ENCODE results near the gene ALK.
A peak's percentile ranks its signal among the peaks of the same experiment; 100 is the strongest.

The ALK gene

DNA sequence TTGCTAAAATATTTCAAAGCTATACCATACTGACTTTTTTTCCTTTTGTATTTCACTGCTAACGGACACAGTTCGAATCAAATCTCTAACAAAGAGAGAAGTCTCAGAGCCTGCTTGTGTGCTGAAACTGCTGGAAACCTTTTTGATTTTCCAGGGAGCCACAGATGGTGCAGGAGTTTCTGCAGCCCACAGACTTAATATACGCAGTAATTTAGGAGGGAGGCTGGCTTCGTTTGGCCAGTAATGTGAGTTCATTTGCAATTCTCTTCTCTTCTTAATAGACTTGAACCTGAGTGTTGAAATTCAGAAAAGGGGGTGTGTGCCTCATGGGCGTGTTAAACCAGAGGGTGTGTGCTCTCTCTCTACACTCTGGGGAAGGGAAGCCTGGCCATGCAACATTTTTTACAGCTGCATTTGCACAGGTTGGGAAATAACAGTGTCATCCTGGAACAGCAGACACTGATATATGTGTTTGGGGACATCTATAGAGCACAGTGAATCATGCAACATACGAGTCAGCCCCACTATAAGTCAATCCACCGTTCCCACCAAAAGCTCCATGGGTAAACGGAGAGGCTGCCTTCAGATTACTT is 473.2 kb downstream of the ALK start:
- no peak for DNase-seq (ENCODE audit: low read depth)

DNA sequence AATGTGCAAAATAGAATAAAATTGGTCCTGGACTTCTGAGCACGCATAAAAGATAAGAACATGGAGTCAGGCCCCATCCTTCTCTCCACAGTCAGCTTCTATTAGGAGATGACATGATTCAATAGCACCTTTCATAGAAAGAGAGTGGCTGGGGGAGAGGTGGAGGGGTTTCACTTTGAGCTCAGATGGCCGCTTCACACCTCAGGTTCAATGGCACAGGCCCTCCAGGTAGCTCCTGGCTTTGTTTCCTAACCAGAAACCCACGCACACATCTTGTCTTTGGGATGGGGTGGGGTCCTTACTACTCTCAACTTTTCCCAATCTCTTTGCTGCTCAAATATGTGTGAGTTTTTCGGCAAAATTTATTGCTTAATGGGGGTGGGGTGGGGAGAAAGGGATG is 473.9 kb downstream of the ALK start:
- no peak for DNase-seq (ENCODE audit: low read depth)

DNA sequence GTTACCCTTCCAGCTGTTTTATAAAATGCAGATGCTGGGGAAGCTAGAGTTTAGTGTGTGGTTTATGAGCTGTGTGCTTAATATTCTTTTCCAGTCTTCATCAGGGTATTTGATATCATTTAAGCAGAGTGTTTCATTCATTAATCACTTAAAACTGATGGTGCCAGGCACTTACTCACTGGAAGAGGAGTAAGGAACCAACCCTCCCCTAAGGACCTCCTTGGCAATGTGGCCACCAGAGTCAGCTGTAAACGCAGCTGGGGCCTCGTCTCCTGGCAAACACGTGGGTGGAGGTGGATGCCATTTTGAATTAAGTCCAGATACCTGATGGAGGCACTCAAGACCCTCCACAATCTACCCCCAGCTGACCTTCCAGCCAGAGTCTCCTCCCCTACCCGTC is 474.5 kb downstream of the ALK start:
- peak; percentile 17 for DNase-seq (ENCODE audit: low read depth)

DNA sequence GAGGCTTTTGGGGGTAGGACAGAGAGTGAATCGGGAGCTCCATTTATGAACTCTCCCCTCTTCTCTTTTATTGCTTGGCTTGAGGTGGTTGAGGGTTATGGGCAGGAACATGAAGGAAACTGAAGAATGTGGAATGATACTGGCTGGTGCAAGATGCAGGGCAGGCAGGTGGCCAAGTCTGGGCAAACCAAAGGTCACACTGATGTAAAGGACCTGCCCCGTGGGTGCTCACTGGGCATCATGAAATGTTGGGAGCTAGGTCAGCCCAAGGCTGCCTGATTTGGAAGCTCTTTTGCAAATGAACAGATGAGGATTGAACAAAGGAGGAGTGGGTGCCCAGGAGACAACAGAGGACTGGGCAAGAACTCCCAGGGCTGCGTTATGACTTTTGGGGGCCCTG is 477.2 kb downstream of the ALK start:
- DNase-seq (ENCODE audit: low read depth): no peak

DNA sequence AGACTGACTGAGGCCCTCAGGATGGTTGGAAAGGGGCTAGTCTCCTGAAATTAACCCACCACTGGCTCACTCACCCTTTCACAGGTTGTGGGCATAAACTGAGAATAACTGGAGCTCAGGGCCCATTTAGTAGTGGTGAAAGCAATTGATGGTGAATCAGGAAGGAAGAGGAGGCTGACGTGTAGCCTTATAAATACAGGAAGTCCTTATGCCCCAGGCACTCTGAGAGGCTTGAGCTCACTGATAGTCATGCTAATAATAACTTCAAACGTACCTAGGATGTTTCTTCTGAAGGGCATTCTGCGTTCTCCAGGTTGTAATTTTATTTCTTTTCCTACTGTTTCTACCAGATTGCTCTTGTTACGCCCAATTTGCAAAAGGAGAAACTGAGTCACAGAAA is 477.8 kb downstream of the ALK start:
- DNase-seq (ENCODE audit: low read depth): no peak

DNA sequence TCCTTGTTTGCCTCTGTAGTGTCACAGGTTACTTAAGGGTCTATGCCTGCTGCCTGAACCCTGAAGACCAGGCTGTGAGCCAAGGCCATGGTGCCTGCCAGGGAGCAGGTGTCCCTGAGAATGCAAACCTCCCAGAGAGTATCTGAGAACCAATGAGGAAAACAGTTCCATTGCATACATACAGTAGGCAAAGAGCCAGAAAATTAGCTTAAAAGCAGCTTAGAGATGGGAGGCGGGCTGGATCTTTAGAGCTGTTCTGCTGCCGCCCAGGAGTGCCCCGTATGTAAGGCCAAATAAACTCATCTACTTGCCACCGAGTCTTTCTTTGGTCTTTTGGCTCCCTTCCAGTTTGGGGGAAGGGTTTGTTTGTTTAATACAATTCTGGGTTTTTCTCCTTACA is 478.2 kb downstream of the ALK start:
- DNase-seq (ENCODE audit: low read depth): no peak

DNA sequence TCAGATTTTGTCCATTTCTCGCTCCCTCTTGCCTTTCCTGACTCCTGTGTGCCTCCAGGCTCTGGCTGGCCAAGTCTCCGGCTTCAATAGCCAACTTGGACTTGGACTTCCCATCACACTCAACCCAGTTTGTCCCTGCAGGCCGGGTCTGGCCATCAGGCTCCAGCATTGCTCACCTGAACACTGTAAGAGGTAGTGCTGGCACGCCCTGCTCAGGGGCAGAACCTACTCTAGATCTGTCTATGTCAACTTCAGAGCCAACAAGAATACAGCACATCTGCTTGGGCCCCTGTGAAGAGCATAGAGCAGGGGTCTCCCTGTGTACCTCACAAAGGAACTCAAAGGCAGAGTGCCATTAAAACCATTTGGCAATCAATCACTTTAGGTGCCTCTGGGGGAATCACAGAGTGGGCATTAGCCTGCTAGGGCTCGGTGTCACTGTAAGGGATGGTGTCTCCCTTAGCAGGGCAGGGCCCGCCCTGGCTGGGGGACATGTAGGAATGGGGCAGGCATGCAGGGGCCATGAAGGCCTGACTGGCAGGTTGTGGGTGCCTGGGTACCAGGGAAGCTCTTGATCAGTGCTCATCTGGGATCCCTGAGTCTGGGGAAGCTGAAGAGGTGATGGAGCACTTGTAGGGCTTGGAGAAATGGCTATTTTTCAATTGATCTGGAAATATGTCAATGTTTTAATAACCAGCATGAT is 480.3 kb downstream of the ALK start:
- no peak for DNase-seq (ENCODE audit: low read depth)

DNA sequence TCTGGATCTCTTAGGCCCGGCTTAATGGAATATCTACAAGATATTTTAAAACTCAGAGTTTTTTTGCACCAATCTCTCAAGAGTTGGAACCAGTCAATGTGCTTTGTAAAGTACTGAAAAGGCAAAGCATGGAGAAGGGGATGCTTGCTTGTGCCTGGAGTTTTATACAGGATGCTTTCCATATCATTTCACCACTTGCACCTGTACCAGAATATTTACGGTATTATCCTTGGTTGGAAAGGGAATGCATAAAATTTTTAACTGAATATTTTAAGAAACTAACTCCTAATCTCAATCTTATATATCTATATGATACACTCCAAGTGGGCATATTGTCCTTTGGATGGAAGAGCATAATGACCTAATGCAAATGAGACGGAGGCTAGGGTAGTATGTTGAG is 487.5 kb downstream of the ALK start:
- no peak for DNase-seq (ENCODE audit: low read depth)

DNA sequence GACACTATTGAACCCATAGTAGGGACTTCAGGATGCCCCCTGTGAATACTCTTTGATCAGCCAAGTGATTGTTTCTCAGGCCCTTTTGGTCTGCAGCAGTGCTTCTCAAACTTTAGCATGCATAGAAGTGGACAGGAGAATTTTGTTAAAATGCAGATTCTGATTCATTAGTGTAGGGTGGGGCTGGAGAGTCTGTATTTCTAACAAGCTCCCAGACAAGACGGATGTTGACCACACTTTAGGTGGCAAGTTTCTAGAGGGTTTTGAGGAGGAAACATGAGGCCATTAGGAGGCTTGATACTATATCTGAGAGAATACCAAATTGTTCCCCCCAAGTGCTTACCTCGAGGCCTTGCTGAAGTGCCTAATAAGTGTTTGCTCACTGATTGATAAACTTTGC is 488.3 kb downstream of the ALK start:
- DNase-seq (ENCODE audit: low read depth): no peak

DNA sequence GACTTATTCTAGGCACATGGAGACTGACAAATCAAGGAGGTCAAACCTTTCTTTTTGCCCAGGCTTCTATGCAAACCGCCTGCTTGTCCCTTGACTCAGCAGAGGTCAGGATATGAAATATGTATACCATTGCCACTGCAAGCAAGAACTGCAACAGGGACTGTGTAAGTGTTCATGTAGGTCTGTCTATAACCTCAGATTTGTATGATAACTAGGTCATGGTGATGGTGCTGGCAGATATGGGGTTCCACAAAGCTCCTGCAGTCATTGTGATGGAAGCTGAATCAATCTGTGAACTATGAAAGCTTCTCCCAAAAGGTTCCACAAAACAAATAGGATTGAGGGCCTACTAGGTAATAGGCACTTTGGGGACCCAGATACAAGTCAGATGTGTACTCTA is 489.9 kb downstream of the ALK start:
- DNase-seq (ENCODE audit: low read depth): no peak

DNA sequence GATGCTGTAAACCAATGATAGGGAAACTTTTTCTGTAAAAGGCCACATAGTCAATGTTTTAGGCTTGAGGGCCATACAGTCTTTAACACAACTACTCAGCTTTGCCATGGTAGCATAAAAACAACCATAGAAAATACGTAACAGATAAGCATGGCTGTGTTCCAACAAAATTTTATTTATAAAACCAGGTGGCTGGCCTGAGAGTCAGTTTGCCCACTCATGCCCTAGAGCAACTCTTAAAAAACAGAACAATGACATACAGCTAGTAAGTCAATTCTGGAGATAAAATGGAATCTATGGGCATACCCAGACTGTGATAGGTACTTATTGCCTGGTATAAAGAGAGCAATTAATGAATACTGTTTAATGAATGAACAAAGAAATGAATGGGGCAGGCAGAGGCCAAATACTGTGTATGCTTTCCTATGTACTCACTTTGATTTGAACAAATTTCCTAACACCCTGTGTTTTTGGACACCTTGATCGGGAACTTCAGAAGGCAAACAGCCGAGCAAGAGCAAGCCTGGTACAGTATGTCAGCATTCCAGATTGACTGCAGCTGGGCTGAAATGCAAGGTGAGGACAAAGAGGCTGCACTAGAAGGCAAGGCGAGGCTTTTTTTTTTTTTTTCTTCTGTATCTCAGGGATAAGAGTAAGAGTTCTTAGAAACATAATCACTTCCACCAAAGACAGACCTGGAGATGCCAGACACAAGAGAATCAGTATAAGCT is 490.8 kb downstream of the ALK start:
- no peak for DNase-seq (ENCODE audit: low read depth)

DNA sequence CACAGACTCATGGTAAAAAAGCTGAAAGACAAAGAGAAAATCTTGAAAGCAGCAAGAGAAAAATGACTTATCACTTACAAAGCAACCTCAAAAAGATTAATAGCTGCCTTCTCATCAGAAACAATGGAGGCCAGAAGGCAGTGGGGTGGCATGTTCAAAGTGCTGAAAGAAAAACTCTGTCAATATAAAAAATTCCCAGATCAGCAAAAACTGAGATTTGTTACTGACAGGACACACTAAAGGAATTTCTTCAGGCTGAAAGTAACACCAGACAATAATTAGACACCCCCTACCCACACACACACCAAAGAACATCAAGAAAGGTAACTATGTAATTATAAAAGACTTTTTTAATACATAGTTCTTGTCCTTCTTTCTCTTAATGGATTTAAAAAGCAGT is 495.0 kb downstream of the ALK start:
- no peak for DNase-seq (ENCODE audit: low read depth)

DNA sequence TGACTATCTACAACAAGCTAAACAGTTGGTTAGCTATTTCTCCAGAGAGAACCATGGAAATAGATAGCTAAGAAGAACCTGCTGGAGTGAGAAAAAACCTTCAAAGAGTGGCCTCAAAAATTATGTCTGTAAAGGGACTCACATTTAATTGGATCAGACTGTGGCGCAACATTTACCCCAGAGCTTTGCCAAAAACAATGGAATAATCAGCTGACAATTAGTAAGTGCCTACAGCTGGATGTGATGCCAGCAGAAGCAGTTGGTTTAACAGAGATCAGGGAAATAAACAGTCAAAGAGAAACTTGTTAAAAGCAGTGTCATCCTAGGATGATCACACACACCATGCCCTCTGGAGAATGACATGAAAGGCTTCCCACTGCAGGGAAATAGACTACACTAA is 495.5 kb downstream of the ALK start:
- DNase-seq (ENCODE audit: low read depth): no peak

DNA sequence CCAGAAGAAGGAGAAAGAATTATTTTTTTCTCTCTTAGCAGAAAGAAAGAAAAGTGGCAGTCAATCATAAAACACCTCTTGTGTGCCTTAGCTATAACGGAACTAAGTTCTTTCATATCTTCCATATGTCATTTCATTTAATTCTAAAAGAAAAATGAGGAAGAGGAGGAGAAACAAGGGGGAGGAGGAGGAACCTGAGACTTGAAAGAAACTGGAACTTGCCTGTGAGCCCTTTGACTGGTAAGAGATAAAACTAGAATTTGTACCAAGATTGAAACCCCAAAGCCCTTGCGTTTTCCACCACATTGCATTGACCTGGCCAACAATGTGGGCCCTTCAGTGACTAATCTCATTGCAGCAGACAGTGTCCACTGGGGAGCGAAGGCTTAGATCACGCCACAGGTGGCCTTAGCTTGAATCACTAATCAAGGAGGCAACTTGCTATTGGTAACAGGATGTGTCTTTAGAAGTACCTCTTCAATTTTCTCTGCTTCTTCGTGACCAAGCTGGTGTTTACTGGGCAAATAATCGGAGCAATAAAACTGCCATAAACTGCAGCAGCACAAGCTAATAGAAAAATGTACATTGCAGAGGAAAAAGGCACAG is 498.2 kb downstream of the ALK start:
- no peak for DNase-seq (ENCODE audit: low read depth)

DNA sequence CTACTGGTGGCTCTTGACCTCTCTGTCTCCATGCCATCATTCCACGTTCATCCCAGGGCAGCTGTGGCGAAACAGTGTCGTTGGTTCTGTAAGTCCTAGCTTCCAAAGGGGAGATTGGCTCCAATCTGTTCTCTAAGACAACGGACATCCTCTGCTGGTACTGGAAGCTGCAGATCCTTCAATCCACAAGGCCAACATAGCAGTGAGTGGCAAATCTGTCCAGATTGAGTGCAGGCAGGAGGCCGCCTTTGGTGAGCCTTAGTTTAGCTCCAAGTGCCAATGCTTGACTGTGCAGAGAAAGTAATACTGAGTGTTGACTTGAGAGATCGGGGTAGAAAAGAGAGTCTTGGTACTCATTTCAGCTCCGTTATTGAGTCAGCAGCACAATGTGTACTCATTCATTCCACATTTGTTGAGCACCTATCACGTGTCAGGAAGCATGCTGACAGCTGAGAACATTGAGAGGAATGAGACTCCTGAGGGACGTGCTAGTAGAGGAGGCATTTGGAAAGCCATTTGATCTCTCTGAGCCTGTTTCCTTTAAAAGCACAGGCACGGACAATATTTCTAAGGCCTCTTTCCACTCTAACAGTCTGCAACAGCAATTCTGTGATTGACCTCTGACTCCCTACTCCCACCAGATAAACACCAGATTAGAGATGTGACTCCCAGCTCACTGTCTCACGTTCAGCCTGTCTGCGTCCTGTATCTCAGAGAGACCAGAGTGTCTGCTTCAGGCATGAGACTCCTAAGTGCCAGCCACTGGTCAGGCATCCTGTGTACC is 500.2 kb downstream of the ALK start:
- peak; percentile 57 for DNase-seq (ENCODE audit: low read depth)

DNA sequence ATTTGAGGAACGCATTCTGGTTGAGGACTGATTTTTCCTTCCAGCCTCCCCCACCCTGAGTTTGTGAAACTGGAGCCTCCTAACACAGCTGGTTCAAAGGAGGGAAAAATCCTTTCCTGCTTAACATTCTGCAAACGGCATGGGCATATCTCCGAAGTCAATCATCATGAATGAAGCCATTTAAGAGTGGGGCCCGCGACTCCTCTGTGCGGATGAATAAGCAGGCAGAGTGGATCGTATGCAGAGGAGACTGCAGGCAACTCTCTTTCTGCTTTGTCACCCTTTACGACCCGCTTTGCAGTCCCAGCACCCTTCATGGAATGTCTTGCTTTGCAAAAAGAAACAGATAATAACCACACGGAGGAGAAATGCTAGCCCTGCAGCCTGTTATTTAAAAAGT is 500.9 kb downstream of the ALK start:
- DNase-seq (ENCODE audit: low read depth): no peak

DNA sequence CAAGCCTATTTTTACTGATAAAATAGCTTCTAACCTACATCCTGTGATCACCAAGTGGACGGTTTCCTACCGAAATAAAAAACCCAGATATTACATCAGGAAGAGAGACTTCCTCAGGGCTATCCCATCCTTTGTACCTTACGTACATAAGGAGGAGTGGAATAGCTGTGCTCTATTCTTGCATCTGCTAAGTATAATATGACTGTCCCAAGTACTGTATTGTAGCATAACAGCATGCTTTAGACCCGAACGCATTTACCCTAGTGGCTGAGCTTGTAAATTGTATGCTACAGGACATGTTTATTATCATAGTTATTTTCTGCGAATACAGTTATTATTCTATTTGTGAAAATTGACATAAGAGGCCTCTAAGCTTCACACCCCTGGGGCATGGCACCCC is 503.8 kb downstream of the ALK start:
- DNase-seq (ENCODE audit: low read depth): no peak

DNA sequence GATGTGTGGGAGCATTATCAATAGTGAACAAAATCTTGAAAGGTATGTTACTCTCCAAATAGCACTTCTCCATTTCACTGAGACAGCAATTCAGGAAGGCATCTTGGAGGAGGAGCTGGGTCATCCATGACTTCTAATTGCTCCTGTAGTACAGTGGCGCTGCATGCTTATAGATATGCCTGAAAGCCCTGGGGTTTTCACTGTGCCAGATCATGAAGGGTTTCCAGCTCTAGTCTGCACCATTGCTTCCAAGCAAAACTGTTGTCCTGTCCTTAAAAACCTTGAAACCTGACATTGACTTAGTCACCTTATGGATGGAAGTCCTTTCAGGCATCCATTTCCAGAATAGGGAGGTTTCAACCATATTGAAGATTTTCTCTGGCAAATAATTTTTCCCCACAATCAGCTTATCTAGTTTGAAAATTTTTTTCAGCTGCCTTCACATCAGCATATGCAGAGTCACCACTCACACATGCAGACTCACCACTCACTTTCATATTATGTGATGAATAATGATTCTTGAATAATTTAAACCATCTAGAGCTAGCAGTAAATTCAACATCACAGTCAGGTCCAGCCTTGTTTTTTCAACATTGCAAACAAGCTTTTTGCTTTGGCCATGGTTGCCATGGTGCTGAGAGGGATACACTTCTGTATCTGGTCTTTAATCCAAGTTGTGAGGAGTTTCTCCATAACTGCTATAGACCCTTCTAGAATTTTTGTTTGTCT is 509.0 kb downstream of the ALK start:
- DNase-seq (ENCODE audit: low read depth): peak; percentile 24

DNA sequence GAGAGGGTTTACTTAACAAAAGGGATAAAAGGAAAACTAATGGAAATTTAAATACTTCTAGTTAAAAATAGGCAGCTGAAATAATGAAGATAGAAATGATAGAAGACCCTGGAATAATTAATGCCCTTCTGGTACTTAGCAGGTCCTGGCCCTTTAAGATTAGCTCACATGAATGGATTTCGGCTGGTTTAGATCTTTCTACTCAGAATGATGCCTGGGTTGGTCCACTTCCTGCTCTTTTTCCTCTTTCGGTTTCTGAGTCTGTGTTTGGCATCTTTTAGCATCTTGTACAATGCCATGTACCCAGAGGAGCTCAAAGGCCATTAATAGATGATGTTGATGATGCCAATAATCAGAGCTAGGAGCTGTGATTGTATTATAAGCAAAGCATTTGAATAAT is 515.7 kb downstream of the ALK start:
- no peak for DNase-seq (ENCODE audit: low read depth)

DNA sequence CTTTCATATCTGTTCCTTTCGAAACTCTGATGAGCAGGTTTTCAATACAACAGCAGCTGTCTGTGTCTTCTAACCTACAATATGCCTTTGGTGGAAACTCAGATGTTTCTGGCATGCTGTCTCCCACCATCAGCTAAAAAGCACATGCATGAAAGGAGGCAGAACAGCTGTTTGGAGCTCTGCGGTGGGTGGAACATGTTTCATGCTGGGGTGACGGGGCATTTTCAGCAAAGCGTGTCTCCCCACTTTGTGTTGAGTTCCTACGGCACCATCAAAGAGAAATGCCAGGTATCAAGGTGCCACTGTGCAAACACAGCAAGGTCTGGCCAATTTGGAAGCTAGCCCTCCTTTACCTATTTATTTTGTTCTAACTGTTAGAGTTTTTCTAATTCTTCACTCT is 516.1 kb downstream of the ALK start:
- no peak for DNase-seq (ENCODE audit: low read depth)

DNA sequence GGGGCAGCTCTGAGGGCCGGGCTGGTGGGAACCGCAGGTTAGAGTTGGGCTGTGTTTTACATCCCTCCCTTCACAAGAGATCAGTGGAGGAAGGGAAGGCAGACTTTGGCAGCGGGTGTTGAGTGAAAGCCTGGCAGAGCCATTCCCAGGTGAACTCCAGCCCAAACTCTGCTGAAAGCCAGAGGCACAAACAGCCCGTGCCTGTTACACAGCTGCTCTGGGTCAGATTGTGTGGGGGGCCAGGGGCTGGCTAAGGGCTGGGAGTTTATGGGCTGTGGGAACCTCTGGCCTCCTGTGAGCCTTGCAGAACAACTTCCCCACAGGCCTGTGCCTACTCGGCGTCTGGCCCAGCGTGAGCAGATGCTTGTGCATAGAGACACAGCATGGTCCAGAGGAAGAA is 519.4 kb downstream of the ALK start:
- DNase-seq (ENCODE audit: low read depth): no peak

All from amniotic epithelial cell (primary cell).